OCI-M2 (cell line): ENCODE results near the gene LRRC41.
"Not testable (repeated sequence)": the region's sequence is repeated elsewhere in the genome, so short reads cannot be mapped to it uniquely, and the experiment has no call there.

Experiments
- DNase-seq: peaks from one replicate; lab custom pipeline; 2025; ENCODE audit not compliant: unreplicated experiment; lab: John Stamatoyannopoulos, UW

The LRRC41 gene

GRCh38 chr1:46246136-46246535, 57.3 kb downstream of the LRRC41 start:
- DNase-seq, result not testable (repeated sequence)

- DNase-seq, result no peak
Observed at GRCh38 chr1:46244656-46245371, 58.6 kb downstream of the LRRC41 start.

- not testable (repeated sequence) for DNase-seq
Observed at GRCh38 chr1:46243831-46244230, 59.6 kb downstream of the LRRC41 start.

GRCh38 chr1:46242918-46243317, 60.5 kb downstream of the LRRC41 start:
- no peak for DNase-seq

GRCh38 chr1:46241733-46242132, 61.7 kb downstream of the LRRC41 start:
- DNase-seq, result not testable (repeated sequence)

GRCh38 chr1:46238865-46239264, 64.6 kb downstream of the LRRC41 start:
- not testable (repeated sequence) for DNase-seq

- DNase-seq, result no peak
Observed at GRCh38 chr1:46236882-46237281, 66.5 kb downstream of the LRRC41 start.

- not testable (repeated sequence) for DNase-seq
Observed at GRCh38 chr1:46231231-46231630, 72.2 kb downstream of the LRRC41 start.
